ENCODE results near the gene FBXO48.

GRCh38 chr2:68464651-68465050 lies 2.4 kb downstream of the FBXO48 start:
- TF ChIP-seq, protein P1, sequence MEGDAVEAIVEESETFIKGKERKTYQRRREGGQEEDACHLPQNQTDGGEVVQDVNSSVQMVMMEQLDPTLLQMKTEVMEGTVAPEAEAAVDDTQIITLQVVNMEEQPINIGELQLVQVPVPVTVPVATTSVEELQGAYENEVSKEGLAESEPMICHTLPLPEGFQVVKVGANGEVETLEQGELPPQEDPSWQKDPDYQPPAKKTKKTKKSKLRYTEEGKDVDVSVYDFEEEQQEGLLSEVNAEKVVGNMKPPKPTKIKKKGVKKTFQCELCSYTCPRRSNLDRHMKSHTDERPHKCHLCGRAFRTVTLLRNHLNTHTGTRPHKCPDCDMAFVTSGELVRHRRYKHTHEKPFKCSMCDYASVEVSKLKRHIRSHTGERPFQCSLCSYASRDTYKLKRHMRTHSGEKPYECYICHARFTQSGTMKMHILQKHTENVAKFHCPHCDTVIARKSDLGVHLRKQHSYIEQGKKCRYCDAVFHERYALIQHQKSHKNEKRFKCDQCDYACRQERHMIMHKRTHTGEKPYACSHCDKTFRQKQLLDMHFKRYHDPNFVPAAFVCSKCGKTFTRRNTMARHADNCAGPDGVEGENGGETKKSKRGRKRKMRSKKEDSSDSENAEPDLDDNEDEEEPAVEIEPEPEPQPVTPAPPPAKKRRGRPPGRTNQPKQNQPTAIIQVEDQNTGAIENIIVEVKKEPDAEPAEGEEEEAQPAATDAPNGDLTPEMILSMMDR (IDR thresholded peaks at IDR 0.05): no peak
- no peak for TF ChIP-seq EZH2phosphoT487 (IDR thresholded peaks at IDR 0.05)

Data from neural progenitor cell (in vitro differentiated cells).